Central memory CD8-positive, alpha-beta T cell (primary cell): Measurements from ENCODE around the gene NUP133.
"Not testable (repeated sequence)": the region's sequence is repeated elsewhere in the genome, so short reads cannot be mapped to it uniquely, and the experiment has no call there.

Experiments used
- ATAC-seq: fragments of 150-1000 bp; cut with Tn5 transposase; replicated peaks from 2 replicates; pipeline ENCODE4 v1.10.0; 2022; ENCODE audit warnings: mild to moderate bottlenecking, moderate FRiP score, moderate number of reproducible peaks; ENCODE audit not compliant: poor library complexity, severe bottlenecking; ENCODE audit errors: extremely low read depth
- DNase-seq, 2 donors: peaks; one replicate each; pipeline ENCODE4 v3.0.0; 2021; ENCODE audit warnings: low spot score in 2 of 2
- H3K27ac Mint-ChIP-seq: one replicate; pipeline ENCODE4 v1.8.0; 2022; ENCODE audit warnings: low read depth, mild to moderate bottlenecking, moderate library complexity, mixed read lengths
- H3K27me3 Mint-ChIP-seq: one replicate; pipeline ENCODE4 v1.8.0; 2022; ENCODE audit warnings: mixed read lengths
- H3K36me3 Mint-ChIP-seq: one replicate; pipeline ENCODE4 v1.8.0; 2022; ENCODE audit warnings: mild to moderate bottlenecking, moderate library complexity, mixed read lengths; ENCODE audit not compliant: insufficient read depth
- H3K4me1 Mint-ChIP-seq: one replicate; pipeline ENCODE4 v1.8.0; 2022; ENCODE audit warnings: mixed read lengths
- H3K4me3 Mint-ChIP-seq: one replicate; pipeline ENCODE4 v1.8.0; 2022; ENCODE audit warnings: mild to moderate bottlenecking, moderate library complexity, mixed read lengths
- H3K9me3 Mint-ChIP-seq: one replicate; pipeline ENCODE4 v1.8.0; 2022; ENCODE audit warnings: mixed read lengths

NUP133 gene

DNA sequence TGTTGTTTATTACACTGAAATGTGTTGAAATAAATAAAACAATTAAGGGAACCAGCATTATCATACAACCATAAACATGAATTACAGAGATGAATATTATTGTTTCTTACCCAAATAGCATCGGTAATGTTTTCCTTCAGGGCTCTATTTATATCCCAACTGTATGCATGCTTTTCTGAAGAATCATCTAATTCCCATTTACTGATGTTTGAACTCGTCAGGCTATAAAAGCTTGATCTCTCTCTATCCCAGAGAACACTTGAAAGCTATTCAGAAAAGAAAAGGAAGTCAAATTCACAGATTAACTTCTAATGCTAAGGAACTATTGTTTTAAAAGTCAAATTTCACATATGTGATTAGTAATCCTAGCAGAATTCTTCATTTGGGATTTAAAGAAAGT, 12.4 kb downstream of the NUP133 start:
- Mint-ChIP-seq H3K27me3 (no peaks in the 10 kb centered on the region), H3K36me3 (peaks cover 60% of the 10 kb centered on the region), H3K4me1 (no peaks in the 10 kb centered on the region), H3K9me3 (no peaks in the 10 kb centered on the region), H3K4me3 (no peak overlapping the region), H3K27ac (peak overlapping the region; percentile 36)
- ATAC-seq (no peak), DNase-seq (no peak)

DNA sequence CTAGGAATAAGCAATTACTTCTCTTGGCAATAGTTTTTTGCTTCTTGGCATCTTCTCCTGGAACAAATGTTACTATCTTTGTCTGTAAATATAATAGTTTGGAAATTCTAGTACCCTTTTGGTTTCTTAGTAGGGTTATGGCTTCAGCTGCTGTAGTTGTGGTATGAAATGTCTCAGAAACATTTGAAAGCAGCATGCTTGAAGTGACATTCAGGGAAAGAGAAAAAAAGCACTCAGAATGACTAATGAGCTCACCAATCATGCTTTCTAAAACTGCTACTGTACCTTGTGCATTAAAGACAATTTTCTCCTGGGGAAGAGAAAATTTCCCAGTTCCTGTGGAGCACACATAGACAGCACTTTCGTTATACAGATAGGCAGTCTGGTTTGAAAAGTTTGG, 21.0 kb downstream of the NUP133 start:
- no peaks in the 10 kb centered on the region for H3K4me1 Mint-ChIP-seq
- no peaks in the 10 kb centered on the region for H3K9me3 Mint-ChIP-seq
- no peak overlapping the region for H3K4me3 Mint-ChIP-seq
- DNase-seq = no peak
- no peaks in the 10 kb centered on the region for H3K27me3 Mint-ChIP-seq
- ATAC-seq = no peak
- H3K36me3 Mint-ChIP-seq = peaks cover 57% of the 10 kb centered on the region
- no peak overlapping the region for H3K27ac Mint-ChIP-seq

DNA sequence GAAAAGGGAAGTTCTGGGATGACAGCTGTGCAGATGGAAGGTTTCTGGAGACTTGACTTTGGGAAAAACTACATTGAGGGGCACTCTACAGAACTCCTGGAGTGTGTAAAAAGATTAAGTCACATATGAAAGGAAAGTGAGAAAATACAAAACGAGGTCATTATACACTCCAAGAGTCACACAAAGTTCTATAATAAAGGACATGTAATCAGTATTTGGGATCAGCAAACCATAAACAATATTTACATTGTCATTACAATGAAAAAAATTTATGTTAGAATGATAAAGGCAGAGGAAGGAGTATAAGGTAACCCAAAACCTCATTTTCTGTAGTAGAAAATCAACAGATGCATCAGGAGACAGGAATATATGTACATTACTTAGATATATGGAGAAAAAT, 22.8 kb downstream of the NUP133 start:
- peaks cover 57% of the 10 kb centered on the region for H3K36me3 Mint-ChIP-seq
- no peak overlapping the region for H3K27ac Mint-ChIP-seq
- H3K9me3 Mint-ChIP-seq = no peaks in the 10 kb centered on the region
- no peak overlapping the region for H3K4me3 Mint-ChIP-seq
- no peaks in the 10 kb centered on the region for H3K4me1 Mint-ChIP-seq
- DNase-seq = no peak
- ATAC-seq = no peak
- no peaks in the 10 kb centered on the region for H3K27me3 Mint-ChIP-seq

DNA sequence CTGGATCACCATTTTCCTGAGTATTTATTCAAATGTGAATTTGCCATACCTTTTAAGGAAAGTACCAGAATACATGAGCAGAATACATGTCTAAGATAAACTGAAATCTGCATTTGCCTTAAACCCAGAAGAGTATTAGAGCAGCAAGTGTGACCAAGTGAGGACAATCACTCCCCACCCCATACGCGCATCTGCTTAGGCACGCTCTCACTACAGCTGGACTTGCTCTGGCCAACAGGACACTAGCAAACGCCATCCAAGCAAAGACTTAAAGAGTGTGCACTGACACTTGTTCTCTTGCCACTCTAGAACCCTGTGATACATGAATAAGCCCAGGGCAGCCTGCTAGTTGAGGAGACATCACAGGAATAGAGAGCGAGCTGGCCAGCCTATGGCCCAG, 25.6 kb downstream of the NUP133 start:
- peaks cover 51% of the 10 kb centered on the region for H3K36me3 Mint-ChIP-seq
- DNase-seq (no peak), ATAC-seq (no peak)
- H3K4me1 Mint-ChIP-seq = peaks cover 10% of the 10 kb centered on the region
- H3K9me3 Mint-ChIP-seq = no peaks in the 10 kb centered on the region
- H3K27ac Mint-ChIP-seq = no peak overlapping the region
- no peak overlapping the region for H3K4me3 Mint-ChIP-seq
- no peaks in the 10 kb centered on the region for H3K27me3 Mint-ChIP-seq

DNA sequence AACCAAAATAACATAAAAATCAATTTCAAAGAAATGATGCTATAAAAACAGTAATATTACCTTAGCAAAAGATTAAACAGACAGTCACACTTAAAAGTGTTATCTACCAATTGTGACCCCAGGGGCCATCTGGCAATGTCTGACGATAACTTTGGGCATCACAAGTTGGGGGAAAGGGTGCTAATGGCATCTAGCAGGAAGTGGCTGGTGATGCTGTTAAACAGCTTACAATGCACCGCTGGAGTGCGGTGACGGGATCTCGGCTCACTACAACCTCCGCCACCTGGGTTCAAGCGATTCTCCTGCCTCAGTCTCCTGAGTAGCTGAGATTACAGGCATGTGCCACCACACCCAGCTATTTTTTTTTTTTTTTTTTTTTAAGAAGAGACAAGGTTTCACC, 27.6 kb downstream of the NUP133 start:
- Mint-ChIP-seq H3K4me1 (peaks cover 10% of the 10 kb centered on the region), H3K9me3 (no peaks in the 10 kb centered on the region), H3K27me3 (no peaks in the 10 kb centered on the region), H3K27ac (peak overlapping the region; percentile 7), H3K36me3 (peaks cover 54% of the 10 kb centered on the region), H3K4me3 (no peak overlapping the region)
- ATAC-seq = peak; percentile 40
- DNase-seq = peak in 1 of 2 donors; percentile 10

DNA sequence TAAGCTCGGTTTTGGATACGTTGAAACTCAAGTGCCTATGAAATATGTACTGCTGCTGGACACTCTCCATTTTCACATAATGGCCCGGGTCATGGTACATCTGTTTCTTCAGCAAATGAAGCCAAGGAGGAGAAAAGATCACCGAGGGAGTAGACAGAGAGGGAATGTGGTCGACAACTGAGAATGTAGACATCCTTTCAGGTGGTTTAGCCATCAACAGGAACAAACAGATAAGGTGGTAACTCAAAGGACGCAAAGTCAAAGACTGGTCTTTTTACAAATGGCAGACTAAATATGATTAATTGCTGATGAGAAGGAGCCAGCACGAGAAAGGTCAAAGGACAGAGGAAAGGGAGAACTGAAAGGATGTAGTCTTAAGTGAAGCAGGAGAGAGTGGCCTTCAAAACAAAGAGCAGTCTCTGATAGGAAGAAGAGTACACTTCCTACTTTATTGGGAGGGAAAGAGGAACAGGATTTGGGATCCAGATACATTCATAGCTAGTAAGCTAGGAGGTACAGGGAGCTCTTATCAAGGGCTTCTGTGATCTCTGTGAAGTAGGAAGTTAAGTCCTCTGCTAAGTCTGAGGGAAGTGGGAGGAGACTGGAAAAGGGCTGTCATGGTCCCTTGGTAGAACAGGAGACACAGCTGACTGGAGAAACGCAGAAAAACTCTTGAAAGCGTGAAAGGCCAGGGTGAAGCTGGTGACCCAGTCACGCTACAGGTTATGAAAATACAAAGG, 28.3 kb downstream of the NUP133 start:
- no peak for DNase-seq
- Mint-ChIP-seq H3K9me3 (no peaks in the 10 kb centered on the region), H3K4me3 (no peak overlapping the region), H3K27me3 (no peaks in the 10 kb centered on the region), H3K36me3 (peaks cover 55% of the 10 kb centered on the region), H3K27ac (peak overlapping the region; percentile 7), H3K4me1 (peaks cover 10% of the 10 kb centered on the region)
- no peak for ATAC-seq

DNA sequence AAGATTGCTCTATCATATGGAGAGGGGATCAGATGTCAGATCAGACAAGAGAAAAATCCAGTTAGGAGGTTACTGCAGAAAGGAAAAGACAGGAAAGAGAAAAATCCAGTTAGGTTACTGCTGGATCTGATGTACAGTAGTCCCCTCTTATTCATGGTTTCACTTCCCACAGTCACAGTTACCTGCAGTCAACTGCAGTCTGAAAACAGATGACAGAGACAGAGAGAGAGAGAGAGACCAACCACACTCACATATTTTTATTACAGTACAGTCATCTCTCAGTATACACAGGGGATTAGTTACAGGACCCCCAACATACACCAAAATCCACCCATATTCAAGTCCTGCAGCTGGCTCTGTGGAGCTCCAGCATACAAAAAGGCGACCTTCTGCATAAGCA, 29.3 kb downstream of the NUP133 start:
- Mint-ChIP-seq H3K27ac (no peak overlapping the region), H3K36me3 (peaks cover 60% of the 10 kb centered on the region), H3K4me1 (peaks cover 17% of the 10 kb centered on the region), H3K4me3 (no peak overlapping the region), H3K27me3 (no peaks in the 10 kb centered on the region), H3K9me3 (no peaks in the 10 kb centered on the region)
- no peak for ATAC-seq
- DNase-seq = no peak

DNA sequence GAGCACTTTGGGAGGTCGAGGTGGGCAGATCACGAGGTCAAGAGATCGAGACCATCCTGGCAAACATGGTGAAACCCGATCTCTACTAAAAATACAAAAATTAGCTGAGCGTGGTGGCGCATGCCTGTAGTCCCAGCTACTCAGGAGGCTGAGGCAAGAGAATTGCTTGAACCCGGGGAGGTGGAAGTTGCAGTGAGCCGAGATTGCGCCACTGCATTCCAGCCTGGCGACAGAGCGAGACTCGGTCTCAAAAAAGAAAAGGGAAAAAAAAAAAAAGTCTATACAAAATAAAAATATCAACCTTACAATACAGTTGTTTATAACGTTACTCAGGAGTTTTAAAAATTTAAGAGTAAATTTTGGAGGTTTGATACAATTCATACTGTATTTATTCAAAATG, 32.3 kb downstream of the NUP133 start:
- H3K4me3 Mint-ChIP-seq, DNase-seq, H3K27me3 Mint-ChIP-seq, H3K27ac Mint-ChIP-seq, H3K9me3 Mint-ChIP-seq, ATAC-seq: not testable (repeated sequence)
- Mint-ChIP-seq H3K4me1 (peaks cover 19% of the 10 kb centered on the region), H3K36me3 (peaks cover 55% of the 10 kb centered on the region)

DNA sequence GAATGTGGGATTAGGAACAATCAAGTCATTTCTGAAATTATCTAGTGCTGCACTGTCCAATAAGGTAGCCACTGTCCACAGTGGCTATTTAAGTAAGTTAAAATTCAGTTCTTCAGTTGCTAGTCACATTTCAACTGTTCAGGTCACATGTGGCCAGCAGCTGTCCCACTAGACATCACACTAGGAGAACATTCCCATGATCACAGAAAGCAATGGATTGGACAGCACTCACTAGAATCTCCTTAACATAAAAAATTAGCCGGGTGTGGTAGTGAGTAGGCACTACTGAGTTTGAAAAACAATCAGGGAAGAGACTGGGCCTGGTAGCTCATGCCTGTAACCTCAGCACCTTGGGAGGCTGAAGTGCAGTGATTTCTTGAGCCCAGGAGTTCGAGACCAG, 33.6 kb downstream of the NUP133 start:
- no peaks in the 10 kb centered on the region for H3K9me3 Mint-ChIP-seq
- DNase-seq (no peak), ATAC-seq (no peak)
- no peaks in the 10 kb centered on the region for H3K27me3 Mint-ChIP-seq
- peaks cover 18% of the 10 kb centered on the region for H3K4me1 Mint-ChIP-seq
- no peak overlapping the region for H3K4me3 Mint-ChIP-seq
- peaks cover 67% of the 10 kb centered on the region for H3K36me3 Mint-ChIP-seq
- H3K27ac Mint-ChIP-seq = no peak overlapping the region

DNA sequence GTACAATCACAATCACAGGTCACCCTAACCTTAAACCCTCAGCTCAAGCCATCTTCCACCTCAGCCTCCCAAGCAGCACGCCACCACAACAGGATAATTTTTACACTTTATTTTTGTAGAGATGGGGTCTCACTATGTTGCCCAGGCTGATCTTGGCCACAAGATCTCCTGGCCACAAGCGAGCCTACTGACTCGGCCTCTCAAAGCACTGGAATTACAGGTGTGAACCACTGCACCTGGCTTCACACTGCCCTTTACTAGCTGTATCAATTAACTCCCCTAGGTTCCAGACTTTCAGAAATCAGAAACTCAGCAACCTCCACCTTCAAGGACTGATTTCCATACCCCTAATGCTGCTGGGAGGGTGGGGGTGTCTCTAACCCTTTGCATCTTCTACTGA, 37.0 kb downstream of the NUP133 start:
- H3K27me3 Mint-ChIP-seq = no peaks in the 10 kb centered on the region
- ATAC-seq = no peak
- no peak overlapping the region for H3K27ac Mint-ChIP-seq
- peaks cover 65% of the 10 kb centered on the region for H3K36me3 Mint-ChIP-seq
- DNase-seq = no peak
- no peaks in the 10 kb centered on the region for H3K9me3 Mint-ChIP-seq
- H3K4me3 Mint-ChIP-seq = no peak overlapping the region
- H3K4me1 Mint-ChIP-seq = peaks cover 18% of the 10 kb centered on the region

DNA sequence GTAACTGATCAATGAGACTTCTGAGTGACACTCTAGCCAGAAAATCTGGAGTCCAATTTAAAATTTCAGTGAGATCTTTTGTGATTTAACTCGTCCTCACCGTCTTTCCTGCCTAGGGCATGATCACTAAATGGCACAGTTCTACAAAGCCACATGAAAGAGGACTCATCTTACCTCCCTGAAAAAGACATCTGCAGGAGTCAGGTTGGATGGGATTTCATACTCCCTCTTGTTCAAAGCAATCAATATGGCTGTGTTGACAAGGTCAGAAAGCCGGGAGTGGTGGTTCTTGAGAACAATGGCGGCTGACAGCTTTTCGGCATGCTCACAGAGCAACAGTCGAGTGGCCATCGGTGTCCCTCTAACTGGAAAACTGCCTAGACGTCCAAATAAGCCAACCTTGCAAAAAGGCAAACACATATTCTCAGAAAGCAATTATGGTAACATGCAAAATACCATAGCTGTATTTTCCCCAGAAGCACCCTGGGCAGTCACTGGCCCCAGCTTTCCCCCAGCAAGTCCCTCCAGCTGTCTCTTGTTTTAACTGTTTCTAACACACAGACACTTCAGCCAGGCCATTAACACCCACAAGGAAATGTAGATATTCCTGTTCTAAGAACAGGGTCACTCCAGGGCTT, 37.6 kb downstream of the NUP133 start:
- DNase-seq (no peak), ATAC-seq (no peak)
- peaks cover 65% of the 10 kb centered on the region for H3K36me3 Mint-ChIP-seq
- H3K4me1 Mint-ChIP-seq = peaks cover 18% of the 10 kb centered on the region
- no peak overlapping the region for H3K27ac Mint-ChIP-seq
- H3K9me3 Mint-ChIP-seq = no peaks in the 10 kb centered on the region
- no peak overlapping the region for H3K4me3 Mint-ChIP-seq
- H3K27me3 Mint-ChIP-seq = no peaks in the 10 kb centered on the region

DNA sequence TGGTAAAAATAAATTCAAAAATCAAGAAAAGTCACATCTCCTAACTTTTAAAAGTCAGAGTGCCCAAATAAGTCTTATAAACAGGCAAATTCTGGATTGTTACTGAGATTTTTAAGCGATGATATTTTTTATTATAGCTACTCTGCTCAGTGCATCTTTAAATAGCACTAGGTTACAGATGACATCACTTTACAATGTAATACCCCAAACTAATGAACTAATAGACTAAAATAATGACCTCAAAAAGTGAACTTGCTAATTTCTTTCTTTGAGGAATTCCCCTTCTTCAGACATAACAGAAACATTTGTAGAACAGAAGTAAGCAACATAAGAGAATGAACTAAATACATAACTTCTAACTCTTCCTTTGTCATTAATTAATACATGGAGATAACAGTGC, 41.3 kb downstream of the NUP133 start:
- Mint-ChIP-seq H3K27me3 (no peaks in the 10 kb centered on the region), H3K4me3 (no peak overlapping the region), H3K27ac (no peak overlapping the region), H3K4me1 (peaks cover 9% of the 10 kb centered on the region), H3K36me3 (peaks cover 67% of the 10 kb centered on the region), H3K9me3 (no peaks in the 10 kb centered on the region)
- ATAC-seq = no peak
- no peak for DNase-seq

DNA sequence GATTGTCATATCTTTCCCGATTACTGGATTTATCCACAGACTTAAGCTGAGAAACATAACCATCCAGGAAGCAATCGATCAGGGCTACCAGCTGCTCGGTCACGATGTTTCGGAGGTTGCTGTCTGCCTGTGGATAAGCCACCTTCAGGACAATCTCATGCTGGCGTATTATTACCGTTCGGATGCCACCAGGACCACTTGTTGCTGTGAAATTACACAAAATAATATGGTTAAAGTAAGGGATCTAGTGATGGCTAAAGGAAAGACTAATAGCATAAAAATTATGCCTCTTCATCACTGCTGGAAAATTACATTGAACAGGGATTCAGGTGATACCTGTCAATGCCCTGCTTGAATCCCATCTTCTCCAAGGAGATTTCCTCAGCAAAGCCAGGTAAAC, 43.5 kb downstream of the NUP133 start:
- Mint-ChIP-seq H3K4me1 (peaks cover 6% of the 10 kb centered on the region), H3K36me3 (peaks cover 64% of the 10 kb centered on the region), H3K4me3 (no peak overlapping the region), H3K27ac (no peak overlapping the region), H3K27me3 (no peaks in the 10 kb centered on the region), H3K9me3 (no peaks in the 10 kb centered on the region)
- DNase-seq = no peak
- no peak for ATAC-seq
